Panc1 (cell line): ENCODE data around the gene MRTFA.

ENCODE experiments used
- CTCF ChIP-seq: fragments of 450-650 bp; IDR thresholded peaks from 2 replicates; pipeline ENCODE4 v1.5.1; 2017; ENCODE audit warnings: mild to moderate bottlenecking
- POLR2AphosphoS5 ChIP-seq: IDR thresholded peaks from 2 replicates; pipeline ENCODE4 v1.6.1; 2012; ENCODE audit warnings: mild to moderate bottlenecking, low read depth, low read length, moderate library complexity
- SIN3A ChIP-seq: IDR thresholded peaks from 2 replicates; pipeline ENCODE4 v1.6.1; 2012; ENCODE audit warnings: low read depth, mild to moderate bottlenecking, low read length, moderate library complexity, borderline replicate concordance; ENCODE audit not compliant: insufficient read depth
- TCF7L2 ChIP-seq: IDR thresholded peaks from 2 replicates; pipeline ENCODE4 v1.6.1; 2011; ENCODE audit warnings: mild to moderate bottlenecking, low read depth, low read length, inconsistent platforms
- TF ChIP-seq, protein P1 (sequence below), 2 experiments: IDR thresholded peaks; 2 replicates each; pipeline ENCODE4 v1.6.1; 2011 to 2012; ENCODE audit warnings: low read depth in 2 of 2, control low read depth in 1 of 2, low read length in 1 of 2, mild to moderate bottlenecking in 1 of 2, moderate library complexity in 1 of 2; ENCODE audit not compliant: insufficient read depth in 1 of 2

DNA sequence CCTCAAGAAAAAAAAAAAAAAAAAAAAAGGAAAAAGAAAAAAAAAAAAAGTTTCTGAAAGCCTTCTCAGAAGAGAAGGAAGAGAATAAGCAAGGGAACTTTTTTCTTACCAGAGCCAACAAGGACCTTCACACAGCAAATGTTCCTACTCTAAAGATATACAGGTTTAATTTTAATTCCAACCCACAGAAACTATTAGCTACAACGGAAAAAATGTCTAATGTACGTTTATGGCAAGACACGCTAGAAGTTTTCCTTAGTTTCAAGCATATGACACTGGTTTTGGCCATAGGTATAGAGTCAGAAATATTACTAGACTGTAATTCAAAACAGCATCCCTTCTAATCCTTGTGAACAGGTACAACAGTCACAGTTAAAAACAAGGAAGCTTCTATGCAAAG lies 120.1 kb downstream of the MRTFA start:
- TF ChIP-seq CTCF (no peak), SIN3A (no peak), POLR2AphosphoS5 (no peak), TCF7L2 (no peak)
- TF ChIP-seq, protein P1, sequence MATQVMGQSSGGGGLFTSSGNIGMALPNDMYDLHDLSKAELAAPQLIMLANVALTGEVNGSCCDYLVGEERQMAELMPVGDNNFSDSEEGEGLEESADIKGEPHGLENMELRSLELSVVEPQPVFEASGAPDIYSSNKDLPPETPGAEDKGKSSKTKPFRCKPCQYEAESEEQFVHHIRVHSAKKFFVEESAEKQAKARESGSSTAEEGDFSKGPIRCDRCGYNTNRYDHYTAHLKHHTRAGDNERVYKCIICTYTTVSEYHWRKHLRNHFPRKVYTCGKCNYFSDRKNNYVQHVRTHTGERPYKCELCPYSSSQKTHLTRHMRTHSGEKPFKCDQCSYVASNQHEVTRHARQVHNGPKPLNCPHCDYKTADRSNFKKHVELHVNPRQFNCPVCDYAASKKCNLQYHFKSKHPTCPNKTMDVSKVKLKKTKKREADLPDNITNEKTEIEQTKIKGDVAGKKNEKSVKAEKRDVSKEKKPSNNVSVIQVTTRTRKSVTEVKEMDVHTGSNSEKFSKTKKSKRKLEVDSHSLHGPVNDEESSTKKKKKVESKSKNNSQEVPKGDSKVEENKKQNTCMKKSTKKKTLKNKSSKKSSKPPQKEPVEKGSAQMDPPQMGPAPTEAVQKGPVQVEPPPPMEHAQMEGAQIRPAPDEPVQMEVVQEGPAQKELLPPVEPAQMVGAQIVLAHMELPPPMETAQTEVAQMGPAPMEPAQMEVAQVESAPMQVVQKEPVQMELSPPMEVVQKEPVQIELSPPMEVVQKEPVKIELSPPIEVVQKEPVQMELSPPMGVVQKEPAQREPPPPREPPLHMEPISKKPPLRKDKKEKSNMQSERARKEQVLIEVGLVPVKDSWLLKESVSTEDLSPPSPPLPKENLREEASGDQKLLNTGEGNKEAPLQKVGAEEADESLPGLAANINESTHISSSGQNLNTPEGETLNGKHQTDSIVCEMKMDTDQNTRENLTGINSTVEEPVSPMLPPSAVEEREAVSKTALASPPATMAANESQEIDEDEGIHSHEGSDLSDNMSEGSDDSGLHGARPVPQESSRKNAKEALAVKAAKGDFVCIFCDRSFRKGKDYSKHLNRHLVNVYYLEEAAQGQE (IDR thresholded peaks at IDR 0.05; ENCODE audit: insufficient read depth in 1 of 2, low read depth in 2 of 2, low read length in 1 of 2) = no peak
